Astrocyte of the cerebellum (primary cell): ENCODE measurements around the gene RPS2.
A peak's percentile ranks its signal among the peaks of the same experiment; 100 is the strongest.

Source experiments
- DNase-seq: peaks from one replicate; pipeline ENCODE4 v3.0.0-alpha.2; 2011; ENCODE audit warnings: low read depth
- H3K4me3 ChIP-seq: 2 replicates; pipeline ENCODE4 v1.5.1; 2011; ENCODE audit warnings: mild to moderate bottlenecking, low read depth, low read length, moderate library complexity
- in situ Hi-C: cut with HindIII; loops from 2 replicates; pipeline ENCODE4 v1.10.0; 2017; ENCODE audit warnings: low sequenced_read_pairs
- TF ChIP-seq, protein P1 (sequence below): IDR thresholded peaks from 2 replicates; pipeline ENCODE4 v1.5.1; 2012; ENCODE audit warnings: low read length, low read depth, moderate library complexity, mild to moderate bottlenecking; ENCODE audit errors: missing control alignments

RPS2 gene

DNA sequence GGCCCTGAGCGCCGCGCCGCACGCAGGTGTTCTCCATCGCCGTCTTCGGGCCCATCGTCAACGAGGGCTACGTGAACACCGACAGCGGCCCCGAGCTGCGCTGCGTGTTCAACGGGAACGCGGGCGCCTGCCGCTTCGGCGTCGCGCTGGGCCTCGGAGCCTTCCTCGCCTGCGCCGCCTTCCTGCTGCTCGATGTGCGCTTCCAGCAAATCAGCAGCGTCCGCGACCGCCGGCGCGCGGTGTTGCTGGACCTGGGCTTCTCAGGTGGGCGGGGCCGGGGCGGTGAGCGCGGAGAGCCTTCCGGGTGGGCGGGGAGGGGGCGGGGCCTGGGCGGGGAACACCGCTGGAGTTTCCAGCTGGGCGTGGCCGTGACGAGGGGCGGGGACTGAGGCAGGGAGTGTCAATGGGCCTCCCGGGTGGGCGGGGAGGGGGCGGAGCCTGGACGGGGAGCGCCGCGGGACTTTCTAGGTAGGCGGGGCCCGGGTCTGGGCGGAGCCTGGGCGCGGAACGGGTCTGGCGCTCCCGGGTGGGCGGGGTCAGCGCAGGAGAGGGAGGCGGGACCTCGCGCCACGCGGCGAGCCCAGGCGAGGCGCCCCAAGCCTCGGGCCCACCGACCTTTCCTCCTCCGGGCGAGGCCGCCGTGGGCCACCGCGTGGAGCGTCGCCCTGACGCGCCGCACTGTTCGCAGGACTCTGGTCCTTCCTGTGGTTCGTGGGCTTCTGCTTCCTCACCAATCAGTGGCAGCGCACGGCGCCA lies 27.5 kb upstream of the RPS2 start:
- H3K4me3 ChIP-seq, result peak overlapping the region; percentile 20
- in situ Hi-C loops, result no loop called here
- TF ChIP-seq, protein P1, sequence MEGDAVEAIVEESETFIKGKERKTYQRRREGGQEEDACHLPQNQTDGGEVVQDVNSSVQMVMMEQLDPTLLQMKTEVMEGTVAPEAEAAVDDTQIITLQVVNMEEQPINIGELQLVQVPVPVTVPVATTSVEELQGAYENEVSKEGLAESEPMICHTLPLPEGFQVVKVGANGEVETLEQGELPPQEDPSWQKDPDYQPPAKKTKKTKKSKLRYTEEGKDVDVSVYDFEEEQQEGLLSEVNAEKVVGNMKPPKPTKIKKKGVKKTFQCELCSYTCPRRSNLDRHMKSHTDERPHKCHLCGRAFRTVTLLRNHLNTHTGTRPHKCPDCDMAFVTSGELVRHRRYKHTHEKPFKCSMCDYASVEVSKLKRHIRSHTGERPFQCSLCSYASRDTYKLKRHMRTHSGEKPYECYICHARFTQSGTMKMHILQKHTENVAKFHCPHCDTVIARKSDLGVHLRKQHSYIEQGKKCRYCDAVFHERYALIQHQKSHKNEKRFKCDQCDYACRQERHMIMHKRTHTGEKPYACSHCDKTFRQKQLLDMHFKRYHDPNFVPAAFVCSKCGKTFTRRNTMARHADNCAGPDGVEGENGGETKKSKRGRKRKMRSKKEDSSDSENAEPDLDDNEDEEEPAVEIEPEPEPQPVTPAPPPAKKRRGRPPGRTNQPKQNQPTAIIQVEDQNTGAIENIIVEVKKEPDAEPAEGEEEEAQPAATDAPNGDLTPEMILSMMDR, result no peak

DNA sequence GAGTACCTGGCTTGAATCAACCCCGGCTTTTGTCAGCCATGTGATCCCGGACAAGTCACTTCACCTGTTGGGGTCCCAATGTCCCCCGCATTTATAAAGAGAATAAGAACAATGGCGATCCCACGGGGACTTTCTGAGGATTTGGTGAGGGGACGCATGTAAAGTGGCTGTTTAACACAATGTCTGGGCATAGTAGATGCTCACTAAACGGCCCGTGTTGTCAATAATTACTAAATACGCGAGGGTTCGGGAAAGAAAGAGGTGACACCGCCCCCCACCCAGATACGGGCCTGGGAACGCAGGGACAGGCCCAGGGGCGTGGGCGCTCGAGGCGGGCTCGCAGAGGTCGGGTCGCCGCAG lies 26.9 kb upstream of the RPS2 start:
- H3K4me3 ChIP-seq, result peak overlapping the region; percentile 20

More for the DNA sequence above, 27.5 kb upstream of the RPS2 start:
- DNase-seq, result peak; percentile 65

DNA sequence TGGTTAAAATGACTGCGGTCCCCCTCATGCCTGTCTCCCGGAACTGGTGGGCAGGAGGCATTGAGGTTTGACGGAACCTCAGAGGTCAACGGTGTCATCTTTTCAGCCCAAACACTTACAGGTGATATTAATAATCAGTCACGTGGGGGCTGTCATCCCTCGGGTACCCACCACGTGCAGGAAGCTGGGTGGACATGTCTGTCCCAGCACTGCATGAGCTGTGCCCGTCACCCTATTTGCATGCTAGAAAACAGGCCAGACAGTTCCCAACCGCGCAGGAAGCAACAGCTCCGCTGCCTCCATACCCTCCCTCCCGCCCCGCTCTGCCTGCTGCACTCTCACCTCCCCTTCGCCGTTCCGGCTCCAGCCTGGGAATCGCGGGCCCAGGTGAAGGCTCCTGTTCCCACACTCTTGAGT lies 26.5 kb upstream of the RPS2 start:
- TF ChIP-seq, protein P1, result no peak
- no peak for DNase-seq

More for the DNA sequence above, 26.9 kb upstream of the RPS2 start:
- in situ Hi-C loops, result no loop called here
- DNase-seq, result no peak
- TF ChIP-seq, protein P1, result no peak

GRCh38 chr16:1990351-1991134 lies 25.9 kb upstream of the RPS2 start:
- DNase-seq, result no peak
- in situ Hi-C loops, result no loop called here
- TF ChIP-seq, protein P1, result no peak
- H3K4me3 ChIP-seq, result peak overlapping the region; percentile 21

More for the DNA sequence above, 26.5 kb upstream of the RPS2 start:
- H3K4me3 ChIP-seq, result no peak overlapping the region
- in situ Hi-C loops, result no loop called here

DNA sequence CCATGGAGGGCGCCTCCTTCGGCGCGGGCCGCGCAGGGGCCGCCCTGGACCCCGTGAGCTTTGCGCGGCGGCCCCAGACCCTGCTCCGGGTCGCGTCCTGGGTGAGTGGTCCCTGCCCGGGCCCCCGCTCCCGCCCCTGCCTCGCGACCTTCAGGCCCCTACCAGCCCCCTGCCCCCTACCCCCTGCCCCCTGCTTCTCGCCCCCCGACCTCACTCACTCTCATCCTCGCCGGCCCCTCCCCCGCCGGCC lies 25.4 kb upstream of the RPS2 start:
- TF ChIP-seq, protein P1, result no peak
- no peak for DNase-seq
- peak overlapping the region; percentile 21 for H3K4me3 ChIP-seq
- in situ Hi-C loops, result no loop called here

GRCh38 chr16:1989209-1990100 lies 24.8 kb upstream of the RPS2 start, which contains the start of gene SYNGR3:
Gene SYNGR3 (plus strand): TSS chr16:1989970. CDS start chr16:1990103, 133 bp downstream.
- no peak for DNase-seq
- in situ Hi-C loops, result no loop called here
- TF ChIP-seq, protein P1, result no peak
- H3K4me3 ChIP-seq, result peak within 1 kb of the TSS; percentile 21
